ENCODE measurements around the gene MUC2. TPM values are rescaled to one million over a fixed set of nuclear protein-coding genes. Genes with fewer than 3 reads are reported as not detected.

MUC2 gene
- total RNA-seq, 1 donor from 2014 or later, result not detected

GRCh38 chr11:1041936-1042608 lies 32.6 kb upstream of the MUC2 start:
- Histone ChIP-seq H3K4me3 (no peak overlapping the region), H3K27me3 (no peaks in the 10 kb centered on the region), H3K4me1 (no peaks in the 10 kb centered on the region), H3K9me3 (no peaks in the 10 kb centered on the region), H3K36me3 (no peaks in the 10 kb centered on the region), H3K27ac (no peak overlapping the region)
- DNase-seq (peak; percentile 70), ATAC-seq (peak; percentile 14)
- no peak for TF ChIP-seq CTCF (IDR thresholded peaks at IDR 0.05)
- intact Hi-C loops (cut with DNase I), result no loop called here

DNA sequence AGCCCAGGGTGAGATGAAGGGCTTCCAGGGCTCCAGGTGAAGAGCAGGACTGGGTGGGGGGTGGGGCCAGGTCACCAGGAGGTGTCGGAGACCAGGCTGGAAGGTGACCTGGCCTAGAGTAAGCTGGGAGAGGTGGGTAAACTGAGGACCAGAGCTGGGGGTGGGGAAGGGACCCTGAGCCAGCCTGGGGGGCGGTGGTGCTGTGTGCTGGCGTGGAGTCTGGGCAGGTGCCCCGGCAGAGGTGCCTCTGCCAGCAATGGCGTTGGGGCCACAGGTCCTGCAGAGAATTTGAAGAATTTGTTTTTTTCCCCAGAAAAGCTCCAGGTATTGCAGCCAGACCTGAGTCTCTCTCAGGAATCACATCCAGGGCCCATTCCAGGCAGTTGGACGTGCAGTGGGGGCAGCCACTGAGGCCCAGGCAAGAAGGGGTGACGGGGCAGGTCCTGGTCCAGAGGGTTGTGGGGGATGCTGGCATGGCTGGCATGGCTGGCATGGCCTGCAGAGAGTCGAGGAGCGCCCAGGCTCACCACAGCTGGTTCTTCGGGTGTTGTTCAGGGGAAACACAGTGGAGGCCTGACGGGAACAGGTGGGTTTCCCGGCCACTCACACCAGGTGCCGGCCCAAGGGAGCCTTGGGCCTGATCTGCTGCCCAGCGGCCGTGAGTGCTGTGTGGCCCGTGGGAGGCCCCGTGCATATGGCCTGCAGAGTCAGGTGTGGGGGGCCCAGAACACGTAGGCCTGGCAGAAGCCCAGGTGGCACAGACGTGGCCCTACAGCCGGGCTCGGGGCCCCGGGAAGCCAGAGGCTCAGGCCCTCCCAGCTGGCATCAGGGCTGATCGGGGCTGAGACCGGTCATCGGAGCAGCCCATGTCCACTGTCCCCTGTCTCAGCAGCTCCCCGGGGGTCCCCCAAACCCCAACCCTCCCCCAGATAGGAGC lies 31.8 kb upstream of the MUC2 start:
- Histone ChIP-seq H3K27me3 (no peaks in the 10 kb centered on the region), H3K4me1 (no peaks in the 10 kb centered on the region), H3K36me3 (no peaks in the 10 kb centered on the region), H3K27ac (no peak overlapping the region), H3K4me3 (no peak overlapping the region), H3K9me3 (no peaks in the 10 kb centered on the region)
- intact Hi-C loops (cut with DNase I), result no loop called here
- no peak for TF ChIP-seq CTCF (IDR thresholded peaks at IDR 0.05)
- DNase-seq (peak; percentile 55), ATAC-seq (no peak)

GRCh38 chr11:1043563-1044096 lies 31.0 kb upstream of the MUC2 start:
- peak; percentile 57 for DNase-seq
- no peak for ATAC-seq
- no peaks in the 10 kb centered on the region for H3K9me3 ChIP-seq
- no peaks in the 10 kb centered on the region for H3K4me1 ChIP-seq
- H3K27me3 ChIP-seq, result no peaks in the 10 kb centered on the region
- no peaks in the 10 kb centered on the region for H3K36me3 ChIP-seq
- no peak overlapping the region for H3K4me3 ChIP-seq
- intact Hi-C loops (cut with DNase I), result no loop called here
- no peak for TF ChIP-seq CTCF (IDR thresholded peaks at IDR 0.05)
- no peak overlapping the region for H3K27ac ChIP-seq

GRCh38 chr11:1044160-1044559 lies 30.5 kb upstream of the MUC2 start:
- intact Hi-C loops (cut with DNase I), result no loop called here
- no peak for DNase-seq
- Histone ChIP-seq H3K4me3 (no peak overlapping the region), H3K36me3 (no peaks in the 10 kb centered on the region), H3K4me1 (no peaks in the 10 kb centered on the region), H3K9me3 (no peaks in the 10 kb centered on the region), H3K27ac (no peak overlapping the region), H3K27me3 (no peaks in the 10 kb centered on the region)
- no peak for ATAC-seq
- TF ChIP-seq CTCF (IDR thresholded peaks at IDR 0.05), result no peak

DNA sequence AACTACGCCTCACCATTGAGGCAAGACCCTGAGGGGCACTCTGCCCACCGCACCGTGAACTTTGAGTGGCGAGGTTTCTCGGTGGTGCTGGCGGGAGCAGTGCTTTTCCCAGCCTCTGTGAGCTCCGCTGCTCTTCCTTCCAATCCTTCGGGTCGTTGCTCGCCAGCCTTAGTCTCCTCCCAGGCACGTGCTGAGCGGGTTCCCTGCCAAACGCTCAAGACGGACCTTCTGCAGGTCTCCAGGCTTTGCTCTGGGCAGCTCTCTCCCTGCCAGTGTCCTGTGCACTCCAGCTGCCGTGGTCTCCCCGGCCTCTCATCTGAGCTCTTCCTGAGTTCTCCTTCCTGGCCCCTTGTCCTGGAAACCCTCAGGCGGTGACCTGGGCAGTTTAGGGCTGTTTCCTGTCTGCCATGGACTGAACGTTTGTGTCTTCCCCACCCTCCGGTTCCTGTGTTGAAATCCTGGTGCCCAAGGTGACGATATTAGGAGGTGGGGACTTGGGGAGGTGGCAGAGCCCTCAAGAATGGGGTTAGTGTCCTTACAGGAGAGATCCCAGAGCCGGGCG lies 27.0 kb upstream of the MUC2 start:
- intact Hi-C loops (cut with DNase I), result no loop called here
- Histone ChIP-seq H3K4me1 (no peaks in the 10 kb centered on the region), H3K27me3 (peaks cover 6% of the 10 kb centered on the region), H3K36me3 (no peaks in the 10 kb centered on the region), H3K27ac (no peak overlapping the region), H3K4me3 (no peak overlapping the region), H3K9me3 (no peaks in the 10 kb centered on the region)
- no peak for TF ChIP-seq CTCF (IDR thresholded peaks at IDR 0.05)
- DNase-seq (peak; percentile 44), ATAC-seq (no peak)
